K562 (cell line): ENCODE measurements around the gene PFKFB2.

Source experiments
- CREB1 ChIP-seq, 2 experiments: sonication (generic) in 1 of 2; formaldehyde crosslinking in 1 of 2; IDR thresholded peaks; 2 replicates each; pipeline versions ENCODE4 v1.6.1 to v1.8.0; 2012 to 2022; ENCODE audit warnings: inconsistent platforms in 1 of 2, mild to moderate bottlenecking in 1 of 2, missing genetic modification reagents in 1 of 2, moderate library complexity in 1 of 2
- EP300 ChIP-seq: IDR thresholded peaks from 2 replicates; pipeline ENCODE4 v1.6.1; 2012; ENCODE audit warnings: low read length, improper control_type of control experiment
- HIVEP1 ChIP-seq: fragments of 250-450 bp; sonication (Bioruptor Pico); IDR thresholded peaks from 2 replicates; pipeline ENCODE4 v1.4.0; 2020; ENCODE audit warnings: mild to moderate bottlenecking
- MYC ChIP-seq, 2 experiments: fragments of 250-450 bp in 1 of 2; sonication (Bioruptor Pico) in 1 of 2; IDR thresholded peaks; 2 replicates each; pipeline versions ENCODE4 v1.5.1 to v1.6.1; 2012 to 2021; ENCODE audit warnings: low read depth in 2 of 2, borderline replicate concordance in 1 of 2, improper control_type of control experiment in 1 of 2, low read length in 1 of 2, mild to moderate bottlenecking in 1 of 2, moderate library complexity in 1 of 2
- NR2C2 ChIP-seq, 2 experiments: fragments of 200-800 bp in 1 of 2; sonication (Bioruptor generic) in 1 of 2; sonication (generic) in 1 of 2; formaldehyde crosslinking in 1 of 2; IDR thresholded peaks; 2 replicates each; pipeline versions ENCODE4 v1.6.1 to v1.8.0; 2016 to 2022; ENCODE audit warnings: mild to moderate bottlenecking in 1 of 2, missing compliant biosample characterization in 1 of 2, missing genetic modification characterization in 1 of 2, missing genetic modification reagents in 1 of 2
- SP1 ChIP-seq: sonication (generic); formaldehyde crosslinking; IDR thresholded peaks from 2 replicates; pipeline ENCODE4 v1.8.1; 2022; ENCODE audit warnings: mild to moderate bottlenecking, missing genetic modification reagents
- SRF ChIP-seq, 2 experiments: fragments of 250-450, 450-650 bp in 1 of 2; sonication (Bioruptor Pico) in 1 of 2; sonication (generic) in 1 of 2; formaldehyde crosslinking; IDR thresholded peaks; 2 replicates each; pipeline versions ENCODE4 v1.5.0 to v1.5.1; 2020 to 2022; ENCODE audit warnings: mild to moderate bottlenecking in 1 of 2, missing genetic modification reagents in 1 of 2
- TARDBP ChIP-seq: fragments of 450-650 bp; IDR thresholded peaks from 2 replicates; pipeline ENCODE4 v1.6.1; 2016
- TCF7L2 ChIP-seq: fragments of 150-350 bp; IDR thresholded peaks from 2 replicates; pipeline ENCODE4 v1.6.1; 2016; ENCODE audit warnings: low read depth, mild to moderate bottlenecking, low read length, moderate library complexity
- U2AF2 ChIP-seq: fragments of 200-400 bp; formaldehyde crosslinking; optimal IDR thresholded peaks from 2 replicates; pipeline ENCODE3; 2017; ENCODE audit warnings: low read depth, mild to moderate bottlenecking, low read length
- TF ChIP-seq, protein P1 (sequence below): fragments of 250-450 bp; sonication (Bioruptor Pico); IDR thresholded peaks from 2 replicates; pipeline ENCODE4 v1.5.0; 2020; ENCODE audit warnings: mild to moderate bottlenecking, borderline replicate concordance
- TF ChIP-seq, protein P2 (sequence below), 3 experiments: IDR thresholded peaks in 2 of 3; conservative IDR thresholded peaks in 1 of 3; 2 replicates each; pipeline ENCODE4 v1.5.1; 2011 to 2012; ENCODE audit warnings: low read length in 3 of 3, mild to moderate bottlenecking in 3 of 3, control low read depth in 2 of 3, improper control_type of control experiment in 1 of 3, inconsistent platforms in 1 of 3, low read depth in 1 of 3, mixed read lengths in 1 of 3, moderate library complexity in 1 of 3; ENCODE audit not compliant: insufficient read depth in 2 of 3
- TF ChIP-seq, protein P3 (sequence below): fragments of 250-450 bp; sonication (Bioruptor Pico); IDR thresholded peaks from 2 replicates; pipeline ENCODE4 v1.5.0; 2022; ENCODE audit warnings: mild to moderate bottlenecking
- TF ChIP-seq, protein P4 (sequence below): sonication (generic); formaldehyde crosslinking; IDR thresholded peaks from 2 replicates; pipeline ENCODE4 v1.8.0; 2022; ENCODE audit warnings: missing genetic modification reagents, mild to moderate bottlenecking, borderline replicate concordance

DNA sequence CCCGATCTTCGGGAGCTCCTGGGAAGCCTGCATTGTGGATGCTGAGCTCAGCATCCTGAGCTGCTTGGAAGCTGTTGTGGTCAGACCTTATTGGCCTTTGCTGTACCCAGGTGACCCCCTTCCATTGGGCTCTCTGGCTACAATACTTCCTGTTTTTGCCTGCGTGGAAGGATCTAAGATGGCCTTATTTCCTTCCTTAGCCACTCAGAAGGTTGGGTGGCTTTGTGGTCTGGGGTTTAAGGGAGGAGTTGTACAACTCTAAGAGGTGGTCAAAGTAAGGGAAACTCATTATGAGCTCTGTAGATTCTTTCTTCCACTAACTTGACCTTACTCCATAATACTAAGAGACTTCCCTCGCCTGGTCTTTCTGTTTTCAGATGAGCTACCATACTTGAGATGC, 17.7 kb downstream of the PFKFB2 start:
- TF ChIP-seq, protein P1, sequence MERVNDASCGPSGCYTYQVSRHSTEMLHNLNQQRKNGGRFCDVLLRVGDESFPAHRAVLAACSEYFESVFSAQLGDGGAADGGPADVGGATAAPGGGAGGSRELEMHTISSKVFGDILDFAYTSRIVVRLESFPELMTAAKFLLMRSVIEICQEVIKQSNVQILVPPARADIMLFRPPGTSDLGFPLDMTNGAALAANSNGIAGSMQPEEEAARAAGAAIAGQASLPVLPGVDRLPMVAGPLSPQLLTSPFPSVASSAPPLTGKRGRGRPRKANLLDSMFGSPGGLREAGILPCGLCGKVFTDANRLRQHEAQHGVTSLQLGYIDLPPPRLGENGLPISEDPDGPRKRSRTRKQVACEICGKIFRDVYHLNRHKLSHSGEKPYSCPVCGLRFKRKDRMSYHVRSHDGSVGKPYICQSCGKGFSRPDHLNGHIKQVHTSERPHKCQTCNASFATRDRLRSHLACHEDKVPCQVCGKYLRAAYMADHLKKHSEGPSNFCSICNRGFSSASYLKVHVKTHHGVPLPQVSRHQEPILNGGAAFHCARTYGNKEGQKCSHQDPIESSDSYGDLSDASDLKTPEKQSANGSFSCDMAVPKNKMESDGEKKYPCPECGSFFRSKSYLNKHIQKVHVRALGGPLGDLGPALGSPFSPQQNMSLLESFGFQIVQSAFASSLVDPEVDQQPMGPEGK: no peak
- no peak for TF ChIP-seq SP1
- no peak for TF ChIP-seq MYC (IDR thresholded peaks at IDR 0.05; ENCODE audit: low read depth, low read length)
- no peak for TF ChIP-seq MYC (CRISPR knock-in tag; IDR thresholded peaks at IDR 0.05; ENCODE audit: borderline replicate concordance, low read depth)
- TF ChIP-seq U2AF2: no peak
- TF ChIP-seq, protein P2, sequence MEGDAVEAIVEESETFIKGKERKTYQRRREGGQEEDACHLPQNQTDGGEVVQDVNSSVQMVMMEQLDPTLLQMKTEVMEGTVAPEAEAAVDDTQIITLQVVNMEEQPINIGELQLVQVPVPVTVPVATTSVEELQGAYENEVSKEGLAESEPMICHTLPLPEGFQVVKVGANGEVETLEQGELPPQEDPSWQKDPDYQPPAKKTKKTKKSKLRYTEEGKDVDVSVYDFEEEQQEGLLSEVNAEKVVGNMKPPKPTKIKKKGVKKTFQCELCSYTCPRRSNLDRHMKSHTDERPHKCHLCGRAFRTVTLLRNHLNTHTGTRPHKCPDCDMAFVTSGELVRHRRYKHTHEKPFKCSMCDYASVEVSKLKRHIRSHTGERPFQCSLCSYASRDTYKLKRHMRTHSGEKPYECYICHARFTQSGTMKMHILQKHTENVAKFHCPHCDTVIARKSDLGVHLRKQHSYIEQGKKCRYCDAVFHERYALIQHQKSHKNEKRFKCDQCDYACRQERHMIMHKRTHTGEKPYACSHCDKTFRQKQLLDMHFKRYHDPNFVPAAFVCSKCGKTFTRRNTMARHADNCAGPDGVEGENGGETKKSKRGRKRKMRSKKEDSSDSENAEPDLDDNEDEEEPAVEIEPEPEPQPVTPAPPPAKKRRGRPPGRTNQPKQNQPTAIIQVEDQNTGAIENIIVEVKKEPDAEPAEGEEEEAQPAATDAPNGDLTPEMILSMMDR (IDR thresholded peaks at IDR 0.05 in 2 of 3, conservative IDR thresholded peaks at IDR 0.05 in 1 of 3; ENCODE audit: insufficient read depth in 2 of 3, low read depth in 1 of 3, low read length in 3 of 3): no peak
- TF ChIP-seq HIVEP1 (CRISPR knock-in tag): no peak
- TF ChIP-seq, protein P3, sequence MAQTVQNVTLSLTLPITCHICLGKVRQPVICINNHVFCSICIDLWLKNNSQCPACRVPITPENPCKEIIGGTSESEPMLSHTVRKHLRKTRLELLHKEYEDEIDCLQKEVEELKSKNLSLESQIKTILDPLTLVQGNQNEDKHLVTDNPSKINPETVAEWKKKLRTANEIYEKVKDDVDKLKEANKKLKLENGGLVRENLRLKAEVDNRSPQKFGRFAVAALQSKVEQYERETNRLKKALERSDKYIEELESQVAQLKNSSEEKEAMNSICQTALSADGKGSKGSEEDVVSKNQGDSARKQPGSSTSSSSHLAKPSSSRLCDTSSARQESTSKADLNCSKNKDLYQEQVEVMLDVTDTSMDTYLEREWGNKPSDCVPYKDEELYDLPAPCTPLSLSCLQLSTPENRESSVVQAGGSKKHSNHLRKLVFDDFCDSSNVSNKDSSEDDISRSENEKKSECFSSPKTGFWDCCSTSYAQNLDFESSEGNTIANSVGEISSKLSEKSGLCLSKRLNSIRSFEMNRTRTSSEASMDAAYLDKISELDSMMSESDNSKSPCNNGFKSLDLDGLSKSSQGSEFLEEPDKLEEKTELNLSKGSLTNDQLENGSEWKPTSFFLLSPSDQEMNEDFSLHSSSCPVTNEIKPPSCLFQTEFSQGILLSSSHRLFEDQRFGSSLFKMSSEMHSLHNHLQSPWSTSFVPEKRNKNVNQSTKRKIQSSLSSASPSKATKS (CRISPR knock-in tag): no peak
- no peak for TF ChIP-seq TARDBP
- no peak for TF ChIP-seq CREB1 (IDR thresholded peaks at IDR 0.05)
- no peak for TF ChIP-seq CREB1 (CRISPR knock-in tag; IDR thresholded peaks at IDR 0.05)
- TF ChIP-seq SRF (CRISPR knock-in tag; IDR thresholded peaks at IDR 0.05): no peak
- no peak for TF ChIP-seq NR2C2 (CRISPR knock-in tag; IDR thresholded peaks at IDR 0.05)
- no peak for TF ChIP-seq NR2C2 (tag; IDR thresholded peaks at IDR 0.05)
- TF ChIP-seq TCF7L2: no peak
- no peak for TF ChIP-seq EP300
- TF ChIP-seq, protein P4, sequence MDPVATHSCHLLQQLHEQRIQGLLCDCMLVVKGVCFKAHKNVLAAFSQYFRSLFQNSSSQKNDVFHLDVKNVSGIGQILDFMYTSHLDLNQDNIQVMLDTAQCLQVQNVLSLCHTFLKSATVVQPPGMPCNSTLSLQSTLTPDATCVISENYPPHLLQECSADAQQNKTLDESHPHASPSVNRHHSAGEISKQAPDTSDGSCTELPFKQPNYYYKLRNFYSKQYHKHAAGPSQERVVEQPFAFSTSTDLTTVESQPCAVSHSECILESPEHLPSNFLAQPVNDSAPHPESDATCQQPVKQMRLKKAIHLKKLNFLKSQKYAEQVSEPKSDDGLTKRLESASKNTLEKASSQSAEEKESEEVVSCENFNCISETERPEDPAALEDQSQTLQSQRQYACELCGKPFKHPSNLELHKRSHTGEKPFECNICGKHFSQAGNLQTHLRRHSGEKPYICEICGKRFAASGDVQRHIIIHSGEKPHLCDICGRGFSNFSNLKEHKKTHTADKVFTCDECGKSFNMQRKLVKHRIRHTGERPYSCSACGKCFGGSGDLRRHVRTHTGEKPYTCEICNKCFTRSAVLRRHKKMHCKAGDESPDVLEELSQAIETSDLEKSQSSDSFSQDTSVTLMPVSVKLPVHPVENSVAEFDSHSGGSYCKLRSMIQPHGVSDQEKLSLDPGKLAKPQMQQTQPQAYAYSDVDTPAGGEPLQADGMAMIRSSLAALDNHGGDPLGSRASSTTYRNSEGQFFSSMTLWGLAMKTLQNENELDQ: no peak
